ENCODE data around the gene QSOX1. TPM values are rescaled to one million over a fixed set of nuclear protein-coding genes. Genes with fewer than 3 reads are reported as not detected.
"Not testable (repeated sequence)": the region's sequence is repeated elsewhere in the genome, so short reads cannot be mapped to it uniquely, and the experiment has no call there.

QSOX1 gene
- total RNA-seq, 4 donors from 2014 or later: 65.9 to 124 (median 93.7) TPM

GRCh38 chr1:180130651-180131050, 24.0 kb upstream of the QSOX1 start:
- H3K4me1 ChIP-seq: no peaks in the 10 kb centered on the region
- TF ChIP-seq POLR2A (IDR thresholded peaks at IDR 0.05): no peak
- TF ChIP-seq, protein P1, sequence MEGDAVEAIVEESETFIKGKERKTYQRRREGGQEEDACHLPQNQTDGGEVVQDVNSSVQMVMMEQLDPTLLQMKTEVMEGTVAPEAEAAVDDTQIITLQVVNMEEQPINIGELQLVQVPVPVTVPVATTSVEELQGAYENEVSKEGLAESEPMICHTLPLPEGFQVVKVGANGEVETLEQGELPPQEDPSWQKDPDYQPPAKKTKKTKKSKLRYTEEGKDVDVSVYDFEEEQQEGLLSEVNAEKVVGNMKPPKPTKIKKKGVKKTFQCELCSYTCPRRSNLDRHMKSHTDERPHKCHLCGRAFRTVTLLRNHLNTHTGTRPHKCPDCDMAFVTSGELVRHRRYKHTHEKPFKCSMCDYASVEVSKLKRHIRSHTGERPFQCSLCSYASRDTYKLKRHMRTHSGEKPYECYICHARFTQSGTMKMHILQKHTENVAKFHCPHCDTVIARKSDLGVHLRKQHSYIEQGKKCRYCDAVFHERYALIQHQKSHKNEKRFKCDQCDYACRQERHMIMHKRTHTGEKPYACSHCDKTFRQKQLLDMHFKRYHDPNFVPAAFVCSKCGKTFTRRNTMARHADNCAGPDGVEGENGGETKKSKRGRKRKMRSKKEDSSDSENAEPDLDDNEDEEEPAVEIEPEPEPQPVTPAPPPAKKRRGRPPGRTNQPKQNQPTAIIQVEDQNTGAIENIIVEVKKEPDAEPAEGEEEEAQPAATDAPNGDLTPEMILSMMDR (IDR thresholded peaks at IDR 0.05 in 4 of 5, conservative IDR thresholded peaks at IDR 0.05 in 1 of 5): no peak
- no peak for ATAC-seq
- no peak for DNase-seq
- H3K4me3 ChIP-seq: no peak overlapping the region
- no peaks in the 10 kb centered on the region for H3K27me3 ChIP-seq
- H3K9me3 ChIP-seq: no peaks in the 10 kb centered on the region
- H3K27ac ChIP-seq: no peak overlapping the region
- intact Hi-C loops (cut with DNase I; ENCODE audit: low total_unique reads) (no loop called here), in situ Hi-C loops (cut with MboI; ENCODE audit: low sequenced_read_pairs in 4 of 4) (no loop called here)
- H3K36me3 ChIP-seq: no peaks in the 10 kb centered on the region

- no peak for DNase-seq
- TF ChIP-seq, protein P1 (IDR thresholded peaks at IDR 0.05 in 4 of 5, conservative IDR thresholded peaks at IDR 0.05 in 1 of 5): no peak
- no peak for TF ChIP-seq POLR2A (IDR thresholded peaks at IDR 0.05)
- Histone ChIP-seq H3K27me3 (no peaks in the 10 kb centered on the region), H3K9me3 (no peaks in the 10 kb centered on the region), H3K36me3 (no peaks in the 10 kb centered on the region), H3K4me3 (no peak overlapping the region), H3K4me1 (no peaks in the 10 kb centered on the region), H3K27ac (no peak overlapping the region)
- in situ Hi-C loops (cut with MboI; ENCODE audit: low sequenced_read_pairs in 4 of 4): no loop called here
- intact Hi-C loops (cut with DNase I; ENCODE audit: low total_unique reads): no loop called here
- ATAC-seq: no peak
These were observed 23.2 kb upstream of the QSOX1 start for GRCh38 chr1:180131510-180131909.

DNA sequence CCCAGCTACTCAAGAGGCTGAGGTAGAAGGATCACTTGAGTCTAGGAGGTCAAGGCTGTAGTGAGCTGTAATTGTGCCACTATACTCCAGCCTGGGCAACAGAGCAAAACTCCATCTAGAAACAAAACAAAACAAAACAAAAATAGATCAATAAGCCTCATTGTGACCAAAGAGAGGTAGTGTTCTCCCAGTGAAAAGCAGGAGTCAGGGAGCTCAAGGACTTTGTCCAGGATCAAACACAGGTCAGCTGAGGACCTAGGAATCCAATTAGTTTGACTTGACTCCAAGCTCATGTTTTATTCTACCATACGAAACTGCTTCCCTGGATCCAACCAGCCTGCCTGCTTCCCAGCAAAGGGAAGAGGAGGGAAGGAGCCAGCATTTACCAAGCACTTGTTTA, 21.5 kb upstream of the QSOX1 start:
- Histone ChIP-seq H3K9me3 (no peaks in the 10 kb centered on the region), H3K36me3 (no peaks in the 10 kb centered on the region), H3K27ac (no peak overlapping the region), H3K4me1 (no peaks in the 10 kb centered on the region), H3K27me3 (no peaks in the 10 kb centered on the region), H3K4me3 (no peak overlapping the region)
- in situ Hi-C loops (cut with MboI; ENCODE audit: low sequenced_read_pairs in 4 of 4): no loop called here
- intact Hi-C loops (cut with DNase I; ENCODE audit: low total_unique reads): no loop called here
- no peak for TF ChIP-seq POLR2A (IDR thresholded peaks at IDR 0.05)
- TF ChIP-seq, protein P1 (IDR thresholded peaks at IDR 0.05 in 4 of 5, conservative IDR thresholded peaks at IDR 0.05 in 1 of 5): no peak
- no peak for DNase-seq
- ATAC-seq: no peak

DNA sequence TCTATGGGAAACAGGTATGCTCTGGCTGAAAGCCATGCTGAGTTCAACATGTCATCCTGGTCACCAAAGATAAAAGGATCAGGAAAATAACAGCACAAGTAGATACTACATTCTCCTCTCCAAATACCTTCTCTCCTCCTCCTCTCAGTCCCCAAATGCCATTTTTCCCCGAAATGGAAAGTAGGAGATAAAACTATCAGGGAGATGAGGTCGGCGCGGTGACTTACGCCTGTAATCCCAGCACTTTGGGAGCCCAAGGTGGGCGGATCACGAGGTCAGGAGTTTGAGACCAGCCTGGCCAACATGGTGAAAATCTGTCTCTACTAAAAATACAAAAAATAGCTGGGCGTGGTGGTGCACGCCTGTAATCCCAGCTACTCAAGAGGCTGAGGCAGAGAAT, 21.0 kb upstream of the QSOX1 start:
- DNase-seq; H3K36me3 ChIP-seq; in situ Hi-C loops (cut with MboI; ENCODE audit: low sequenced_read_pairs in 4 of 4); intact Hi-C loops (cut with DNase I; ENCODE audit: low total_unique reads); H3K27ac ChIP-seq; ATAC-seq; H3K27me3 ChIP-seq; H3K4me1 ChIP-seq; H3K4me3 ChIP-seq; H3K9me3 ChIP-seq: not testable (repeated sequence)

GRCh38 chr1:180135535-180135934, 19.1 kb upstream of the QSOX1 start:
- no peaks in the 10 kb centered on the region for H3K36me3 ChIP-seq
- H3K9me3 ChIP-seq: no peaks in the 10 kb centered on the region
- ATAC-seq (no peak), DNase-seq (no peak)
- TF ChIP-seq POLR2A (IDR thresholded peaks at IDR 0.05): no peak
- TF ChIP-seq, protein P1 (IDR thresholded peaks at IDR 0.05 in 4 of 5, conservative IDR thresholded peaks at IDR 0.05 in 1 of 5): no peak
- H3K27me3 ChIP-seq: no peaks in the 10 kb centered on the region
- intact Hi-C loops (cut with DNase I; ENCODE audit: low total_unique reads) (no loop called here), in situ Hi-C loops (cut with MboI; ENCODE audit: low sequenced_read_pairs in 4 of 4) (no loop called here)
- no peak overlapping the region for H3K4me3 ChIP-seq
- no peaks in the 10 kb centered on the region for H3K4me1 ChIP-seq
- no peak overlapping the region for H3K27ac ChIP-seq
